KBM-7 (cell line): ENCODE results near the gene DOK4.

ENCODE experiments used
- DNase-seq: peaks from one replicate; pipeline ENCODE4 v3.0.0-alpha.2; 2015
- in situ Hi-C: fragments of 300-500 bp; cut with MboI; formaldehyde crosslinking; loops from 2 replicates; pipeline ENCODE4 v1.14.3; 2020; ENCODE audit warnings: low sequenced_read_pairs, low pct_unique_long_range_greater_than_20kb, mixed read lengths

DOK4 gene

GRCh38 chr16:57479976-57480753, 6.1 kb downstream of the DOK4 start:
- in situ Hi-C loops, result no loop called here
- no peak for DNase-seq

GRCh38 chr16:57479205-57479975, 6.9 kb downstream of the DOK4 start:
- DNase-seq, result no peak
- in situ Hi-C loops, result no loop called here

- no peak for DNase-seq
- in situ Hi-C loops, result no loop called here
Observed at GRCh38 chr16:57478396-57479204, 7.7 kb downstream of the DOK4 start.

GRCh38 chr16:57477531-57478202, 8.6 kb downstream of the DOK4 start:
- DNase-seq, result no peak
- in situ Hi-C loops, result no loop called here

GRCh38 chr16:57476546-57477410, 9.5 kb downstream of the DOK4 start:
- in situ Hi-C loops, result no loop called here
- no peak for DNase-seq

- in situ Hi-C loops, result no loop called here
- peak; percentile 95 for DNase-seq
Observed at GRCh38 chr16:57475711-57476339, 10.5 kb downstream of the DOK4 start.

- no peak for DNase-seq
- in situ Hi-C loops, result no loop called here
Observed at GRCh38 chr16:57474671-57475661, 11.3 kb downstream of the DOK4 start.

- DNase-seq, result no peak
- in situ Hi-C loops, result no loop called here
Observed at GRCh38 chr16:57473906-57474305, 12.4 kb downstream of the DOK4 start.

- no peak for DNase-seq
- in situ Hi-C loops, result no loop called here
Observed at GRCh38 chr16:57473176-57473840, 13.0 kb downstream of the DOK4 start.

- DNase-seq, result no peak
- in situ Hi-C loops, result no loop called here
Observed at GRCh38 chr16:57472665-57473060, 13.6 kb downstream of the DOK4 start.

GRCh38 chr16:57471852-57472664, 14.2 kb downstream of the DOK4 start:
- DNase-seq, result no peak
- in situ Hi-C loops, result no loop called here

- no peak for DNase-seq
- in situ Hi-C loops, result no loop called here
Observed at GRCh38 chr16:57471209-57471608, 15.1 kb downstream of the DOK4 start.

GRCh38 chr16:57470711-57471110, 15.6 kb downstream of the DOK4 start:
- DNase-seq, result no peak
- in situ Hi-C loops, result no loop called here

GRCh38 chr16:57469917-57470470, 16.3 kb downstream of the DOK4 start:
- no peak for DNase-seq
- in situ Hi-C loops, result no loop called here

- in situ Hi-C loops, result no loop called here
- DNase-seq, result no peak
Observed at GRCh38 chr16:57469046-57469445, 17.2 kb downstream of the DOK4 start.
